ENCODE results near the gene SLC2A9. TPM values are rescaled to one million over a fixed set of nuclear protein-coding genes. Genes with fewer than 3 reads are reported as not detected.

The SLC2A9 gene
- total RNA-seq, 1 experiment from 2014 or later = 3.5 TPM

GRCh38 chr4:9940041-9940440 lies 81.3 kb downstream of the SLC2A9 start:
- CTCF ChIA-PET = no interaction called here
- Histone ChIP-seq H3K27ac (ENCODE audit: low read length) (no peak overlapping the region), H3K9me3 (ENCODE audit: control insufficient read depth, insufficient read depth, low read depth, low read length) (no peaks in the 10 kb centered on the region), H3K27me3 (ENCODE audit: control insufficient read depth, insufficient read depth, low read length) (no peaks in the 10 kb centered on the region), H3K36me3 (ENCODE audit: control insufficient read depth, insufficient read depth, low read length) (no peaks in the 10 kb centered on the region), H3K4me3 (ENCODE audit: low read depth in 2 of 2, low read length in 2 of 2) (no peak overlapping the region), H3K4me1 (ENCODE audit: control insufficient read depth, insufficient read depth, low read length) (no peaks in the 10 kb centered on the region)
- no peak for ATAC-seq
- in situ Hi-C loops (cut with HindIII; ENCODE audit: low pct_unique_long_range_greater_than_20kb, low sequenced_read_pairs) = no loop called here
- no peak for DNase-seq (ENCODE audit: low read depth, low spot score)
- POLR2A ChIA-PET = no interaction called here
- no TSS peak for BruUV-seq (replicated peaks)
- TF ChIP-seq POLR2AphosphoS5 (IDR thresholded peaks at IDR 0.05; ENCODE audit: low read depth, low read length) = no peak
- no peak for TF ChIP-seq REST (IDR thresholded peaks at IDR 0.05; ENCODE audit: insufficient read depth in 1 of 2, low read depth in 2 of 2, low read length in 1 of 2)
- no peak for TF ChIP-seq SIN3A (IDR thresholded peaks at IDR 0.05; ENCODE audit: borderline replicate concordance, insufficient read depth, low read depth, low read length)
- no peak for TF ChIP-seq TCF7L2 (IDR thresholded peaks at IDR 0.05; ENCODE audit: low read depth, low read length)
- TF ChIP-seq CTCF (IDR thresholded peaks at IDR 0.05) = no peak
- intact Hi-C loops (cut with micrococcal nuclease; ENCODE audit: unreplicated experiment) = no loop called here

- H3K4me3 ChIP-seq (ENCODE audit: low read depth in 2 of 2, low read length in 2 of 2) = no peak overlapping the region
- H3K36me3 ChIP-seq (ENCODE audit: control insufficient read depth, insufficient read depth, low read length) = no peaks in the 10 kb centered on the region
- ChIA-PET POLR2A (no interaction called here), CTCF (no interaction called here)
- DNase-seq (ENCODE audit: low read depth, low spot score) (no peak), ATAC-seq (no peak)
- no peak overlapping the region for H3K27ac ChIP-seq (ENCODE audit: low read length)
- no peaks in the 10 kb centered on the region for H3K9me3 ChIP-seq (ENCODE audit: control insufficient read depth, insufficient read depth, low read depth, low read length)
- H3K4me1 ChIP-seq (ENCODE audit: control insufficient read depth, insufficient read depth, low read length) = no peaks in the 10 kb centered on the region
- intact Hi-C loops (cut with micrococcal nuclease; ENCODE audit: unreplicated experiment) = no loop called here
- BruUV-seq (replicated peaks) = no TSS peak
- in situ Hi-C loops (cut with HindIII; ENCODE audit: low pct_unique_long_range_greater_than_20kb, low sequenced_read_pairs) = no loop called here
- no peaks in the 10 kb centered on the region for H3K27me3 ChIP-seq (ENCODE audit: control insufficient read depth, insufficient read depth, low read length)
- TF ChIP-seq TCF7L2 (IDR thresholded peaks at IDR 0.05; ENCODE audit: low read depth, low read length) = no peak
- no peak for TF ChIP-seq CTCF (IDR thresholded peaks at IDR 0.05)
- TF ChIP-seq SIN3A (IDR thresholded peaks at IDR 0.05; ENCODE audit: borderline replicate concordance, insufficient read depth, low read depth, low read length) = no peak
- no peak for TF ChIP-seq POLR2AphosphoS5 (IDR thresholded peaks at IDR 0.05; ENCODE audit: low read depth, low read length)
Measured at GRCh38 chr4:9938933-9939332, 82.4 kb downstream of the SLC2A9 start.

All from Panc1 (cell line).